GM21723 (cell line): Measurements from ENCODE around the gene GRAP.
"Not testable (repeated sequence)": the region's sequence is repeated elsewhere in the genome, so short reads cannot be mapped to it uniquely, and the experiment has no call there.

Experiments
- ATAC-seq: cut with Tn5 transposase; IDR thresholded peaks from one replicate; pipeline ENCODE4 v1.9.1; 2021; ENCODE audit warnings: mild to moderate bottlenecking, moderate library complexity; ENCODE audit not compliant: unreplicated experiment

GRAP gene

DNA sequence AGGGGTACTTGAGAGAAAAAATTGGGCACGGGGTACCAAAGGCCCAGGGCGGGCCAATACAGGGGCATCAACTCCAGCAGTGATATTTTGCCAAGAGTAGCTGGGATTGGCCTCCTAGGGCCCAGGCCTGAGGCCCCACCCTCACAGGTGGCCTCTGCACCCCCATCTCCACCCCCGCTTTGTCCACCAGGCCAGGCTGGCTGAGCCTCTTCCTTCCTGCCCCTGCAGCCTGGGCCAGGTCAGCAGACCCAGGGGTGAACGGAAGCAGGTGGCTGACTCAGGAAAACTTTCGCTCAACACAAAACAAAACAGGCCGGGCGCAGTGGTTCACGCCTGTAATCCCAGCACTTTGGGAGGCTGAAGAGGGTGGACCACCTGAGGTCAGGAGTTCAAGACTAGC lies 3.7 kb downstream of the GRAP start:
- not testable (repeated sequence) for ATAC-seq

- ATAC-seq = not testable (repeated sequence)
Observed at GRCh38 chr17:19042369-19042768, 4.4 kb downstream of the GRAP start.

GRCh38 chr17:19041871-19042270 lies 4.9 kb downstream of the GRAP start:
- not testable (repeated sequence) for ATAC-seq

DNA sequence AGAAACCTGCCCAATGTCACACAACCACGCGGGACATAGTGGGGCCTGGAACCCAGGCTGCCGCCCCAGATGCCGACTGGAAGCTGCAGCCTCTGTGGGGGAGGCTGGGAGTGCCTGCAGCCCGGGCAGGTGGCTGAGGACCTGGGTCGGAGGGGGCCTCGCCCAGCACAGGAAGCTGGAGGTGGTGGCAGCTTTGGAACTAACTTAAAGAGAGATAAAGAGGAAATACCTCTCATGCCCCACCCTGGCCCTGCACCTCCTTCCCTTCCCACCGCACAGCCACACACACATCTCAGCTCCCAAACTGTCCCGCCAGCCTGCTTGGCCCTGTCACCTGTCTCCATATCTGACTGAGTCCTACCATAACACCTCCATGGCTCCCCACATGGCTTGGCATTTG lies 6.4 kb downstream of the GRAP start:
- not testable (repeated sequence) for ATAC-seq

- ATAC-seq = not testable (repeated sequence)
Observed at GRCh38 chr17:19038730-19039129, 8.0 kb downstream of the GRAP start.

DNA sequence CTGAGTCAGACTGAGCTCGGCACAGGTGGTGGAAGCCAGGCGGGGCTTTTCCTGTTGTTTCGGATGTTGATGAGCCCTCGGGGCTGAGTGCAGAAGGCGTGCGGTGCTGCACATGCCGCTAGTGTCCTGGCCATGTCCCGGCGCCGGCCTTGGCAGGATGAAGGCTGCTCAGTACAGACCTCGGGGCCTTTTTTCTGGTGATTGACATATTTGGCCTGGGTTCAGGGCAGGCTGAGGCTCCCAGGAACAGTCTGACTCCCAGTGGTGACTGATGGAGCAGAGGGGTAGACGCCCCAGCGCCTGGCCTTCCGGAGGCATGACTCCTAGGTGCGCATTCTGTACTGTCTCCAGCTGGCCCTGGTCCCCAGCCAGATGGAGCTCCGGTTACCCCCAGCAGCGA lies 8.8 kb downstream of the GRAP start:
- not testable (repeated sequence) for ATAC-seq

- ATAC-seq = not testable (repeated sequence)
Observed at GRCh38 chr17:19037547-19037946, 9.2 kb downstream of the GRAP start.

DNA sequence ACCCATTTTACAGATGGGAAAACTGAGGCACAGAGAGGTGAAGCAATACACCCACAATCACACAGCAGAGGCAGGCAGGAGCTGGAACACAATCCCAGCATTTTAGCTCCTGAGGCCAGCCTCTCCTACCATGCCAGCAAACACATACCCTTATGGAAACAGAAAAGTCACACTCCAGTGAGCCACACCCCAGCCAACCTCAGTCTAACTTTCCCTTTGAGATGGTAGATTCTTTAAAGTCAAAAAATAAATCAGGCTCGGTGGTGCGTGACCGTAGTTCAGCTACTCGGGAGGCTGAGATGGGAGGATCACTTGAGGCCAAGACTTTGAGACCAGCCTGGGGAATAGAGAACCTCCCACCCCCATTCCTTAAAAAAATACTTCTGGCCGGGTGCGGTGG lies 10.6 kb downstream of the GRAP start:
- not testable (repeated sequence) for ATAC-seq

GRCh38 chr17:19032377-19032988 lies 14.3 kb downstream of the GRAP start:
- ATAC-seq = peak; percentile 48

DNA sequence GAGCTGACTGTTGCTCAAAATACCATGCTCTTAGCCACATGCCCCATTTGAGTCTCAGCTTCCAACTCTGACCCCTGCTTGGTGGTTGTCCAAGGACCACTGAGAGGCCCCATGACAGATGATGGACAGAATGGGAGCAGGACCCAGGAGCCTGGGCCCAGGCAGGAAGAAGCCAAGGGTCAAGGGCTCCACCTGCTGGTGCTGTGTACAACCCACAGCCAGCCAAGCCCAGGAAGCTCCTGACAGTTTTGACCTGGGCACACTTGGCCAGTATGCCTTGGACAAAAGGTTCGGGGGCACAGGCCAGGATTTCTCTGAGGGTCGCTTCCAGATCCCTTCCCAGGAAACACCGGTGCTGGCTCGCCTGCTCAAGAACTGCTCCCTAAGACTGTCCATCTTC lies 15.0 kb downstream of the GRAP start:
- peak; percentile 37 for ATAC-seq

- ATAC-seq = not testable (repeated sequence)
Observed at GRCh38 chr17:19030771-19031449, 15.8 kb downstream of the GRAP start.

DNA sequence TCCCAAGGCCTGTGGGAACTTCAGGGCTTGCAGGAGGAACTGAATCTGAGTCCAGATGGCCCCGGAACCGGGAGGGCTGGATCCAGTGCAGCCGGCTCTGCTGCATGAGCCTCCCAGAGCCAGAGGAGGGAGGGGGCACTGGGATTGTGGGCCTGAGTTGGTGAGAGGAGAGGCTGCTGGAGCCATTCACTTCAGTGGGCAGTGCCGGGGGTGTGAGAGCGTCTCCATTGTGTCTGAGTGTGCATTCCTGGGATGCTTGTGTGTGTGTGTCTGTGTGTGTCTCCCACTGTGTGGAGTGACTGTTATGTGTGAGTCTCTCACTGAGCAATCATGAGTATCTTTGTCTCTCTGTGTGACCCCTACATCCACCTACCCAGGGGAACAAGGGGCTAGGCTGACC lies 17.0 kb downstream of the GRAP start:
- ATAC-seq = not testable (repeated sequence)

GRCh38 chr17:19028671-19029070 lies 18.1 kb downstream of the GRAP start:
- not testable (repeated sequence) for ATAC-seq

DNA sequence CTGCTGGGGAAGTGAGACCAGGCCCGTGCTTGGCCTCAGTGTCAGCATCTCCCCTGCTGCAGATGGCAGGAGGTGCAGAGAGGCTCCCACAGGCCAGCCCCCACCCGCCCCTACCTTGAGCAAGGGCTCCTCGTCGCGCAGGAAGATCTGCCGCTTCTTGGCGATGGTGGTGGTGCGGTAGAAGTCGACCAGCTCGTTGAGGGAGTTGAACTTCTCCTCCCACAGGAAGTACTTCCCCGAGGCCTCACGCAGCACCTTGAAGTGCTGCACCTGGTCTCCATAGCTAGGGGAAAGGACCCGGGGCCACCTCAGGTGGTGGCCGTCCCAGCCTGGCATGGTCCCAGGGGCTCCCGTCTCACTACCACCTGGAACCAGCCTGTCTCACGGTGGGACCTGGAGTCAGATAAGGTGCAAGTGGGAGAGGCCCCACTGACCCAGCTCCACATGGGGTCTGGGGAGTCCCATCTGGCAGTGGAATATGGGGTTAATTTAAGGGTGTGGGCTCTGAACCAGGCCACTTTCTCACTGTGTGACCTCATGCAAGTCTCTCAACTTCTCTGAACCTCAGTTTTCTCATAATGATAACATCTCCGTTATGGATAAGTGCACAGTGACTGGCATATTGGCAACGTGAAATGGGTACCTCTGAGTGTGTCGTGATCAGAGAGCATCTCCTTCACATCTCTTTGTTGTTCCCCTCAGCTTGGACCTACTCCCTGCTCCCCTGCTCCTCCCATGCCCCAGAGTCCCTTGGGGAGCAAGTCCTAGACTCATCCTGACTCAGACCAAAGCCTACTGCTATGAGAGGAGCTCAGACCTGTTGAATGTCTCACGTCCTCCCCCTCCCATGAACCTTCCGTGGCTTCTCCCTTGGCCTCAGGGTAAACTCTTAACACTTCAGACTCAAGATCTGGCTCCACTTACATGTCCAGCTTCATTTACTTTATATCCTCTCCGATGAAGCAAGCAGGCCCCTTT lies 22.4 kb downstream of the GRAP start:
- no peak for ATAC-seq

DNA sequence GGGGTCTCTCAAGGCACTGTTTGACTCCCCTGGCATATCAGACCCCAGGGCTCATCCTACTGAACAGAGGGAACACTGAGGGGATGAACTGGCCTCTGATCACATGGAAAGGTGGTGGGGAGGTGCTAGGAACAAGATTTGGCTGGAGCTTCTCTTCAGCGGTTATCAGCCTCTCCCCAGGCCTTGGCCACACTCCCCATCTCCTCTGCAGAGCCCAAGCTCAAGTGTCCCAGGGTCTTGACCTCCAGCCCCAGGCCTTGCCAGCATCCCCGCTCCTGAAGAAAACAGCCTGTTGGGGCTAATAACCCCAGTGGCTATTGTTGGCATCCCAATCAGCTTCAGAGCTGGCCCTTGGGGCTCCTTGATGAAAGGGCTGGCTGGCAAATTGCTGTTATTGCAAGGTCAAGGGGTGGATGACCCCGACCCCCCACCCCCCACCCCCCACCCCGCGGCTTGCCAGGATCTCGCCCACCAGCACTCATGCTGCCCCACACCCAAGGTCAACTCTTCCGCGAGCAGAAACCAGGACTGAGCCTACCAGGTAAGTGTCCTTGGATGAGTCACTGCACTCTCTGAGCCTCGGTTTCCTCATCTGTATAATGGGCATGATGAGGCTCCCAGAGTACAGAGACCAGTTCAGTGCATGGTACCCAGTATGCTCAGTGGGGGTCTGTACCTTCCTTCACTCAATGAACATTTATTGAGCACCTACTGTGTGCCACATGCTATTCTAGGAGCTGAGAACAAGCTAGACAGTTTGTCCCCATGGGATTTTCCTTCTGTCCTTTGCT lies 23.4 kb downstream of the GRAP start:
- no peak for ATAC-seq

- ATAC-seq = no peak
Observed at GRCh38 chr17:19022747-19023146, 24.0 kb downstream of the GRAP start.

DNA sequence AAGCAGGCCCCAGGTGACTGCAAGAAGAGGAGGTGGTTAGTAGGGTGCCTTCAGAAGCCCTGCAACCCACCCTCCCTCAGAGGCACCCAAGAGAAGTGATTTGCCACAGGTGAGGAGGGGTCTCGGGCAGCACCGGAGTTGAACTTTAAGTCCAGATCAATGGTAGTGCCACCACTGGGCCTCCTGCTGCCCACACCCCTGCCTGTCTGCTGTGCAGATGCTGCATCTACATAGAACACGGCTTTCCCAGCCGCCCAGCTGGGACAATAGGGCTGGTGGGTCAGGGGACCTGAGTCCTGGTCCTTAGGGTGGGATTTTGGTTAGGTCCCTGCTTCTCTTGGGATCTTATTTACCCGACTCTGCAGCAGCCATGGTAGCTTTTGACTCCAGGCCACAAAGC lies 24.6 kb downstream of the GRAP start:
- ATAC-seq = no peak

- no peak for ATAC-seq
Observed at GRCh38 chr17:19021622-19022083, 25.1 kb downstream of the GRAP start.

DNA sequence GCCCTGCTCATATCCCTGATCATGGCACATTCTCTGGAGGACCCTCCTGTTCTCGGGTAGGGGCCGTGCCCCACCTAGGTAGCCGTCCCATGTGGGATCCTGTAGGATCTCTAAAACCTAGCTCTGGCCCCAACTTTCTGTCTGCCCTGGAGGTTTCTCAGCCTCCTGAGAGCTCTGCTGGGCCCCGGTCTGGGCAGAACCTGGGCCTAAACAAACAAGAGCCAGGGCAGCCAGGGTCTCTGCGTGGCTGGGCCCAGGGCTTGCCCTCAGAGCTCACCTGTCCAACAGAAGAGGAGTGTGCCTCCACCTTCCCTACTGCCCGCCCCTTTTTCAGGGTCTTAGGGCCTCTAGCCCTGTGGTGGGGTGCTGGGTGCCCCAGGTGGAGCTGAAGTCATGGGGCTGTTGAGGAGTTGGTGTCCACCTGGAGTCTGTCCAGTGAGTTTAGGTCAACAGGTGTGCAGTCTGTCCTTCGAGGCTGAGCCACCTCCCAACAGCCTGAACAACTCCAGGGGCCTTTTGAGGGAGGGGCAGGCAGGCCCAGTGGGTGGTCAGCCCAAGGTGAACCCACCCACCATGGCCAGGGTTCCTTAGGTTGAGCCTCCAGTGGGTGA lies 25.6 kb downstream of the GRAP start:
- not testable (repeated sequence) for ATAC-seq

- no peak for ATAC-seq
Observed at GRCh38 chr17:19020016-19020415, 26.7 kb downstream of the GRAP start.
